NCI-H187 treated with DMSO at 0.1 percent for 48 hours (cell line): ENCODE measurements around the gene ZBED1.
"Not testable (repeated sequence)": the region's sequence is repeated elsewhere in the genome, so short reads cannot be mapped to it uniquely, and the experiment has no call there.

Experiments used
- DNase-seq: peaks from one replicate; lab custom pipeline; 2025; lab: John Stamatoyannopoulos, UW

ZBED1 gene

GRCh38 chrX:2519638-2520037 lies 18.9 kb upstream of the ZBED1 start:
- DNase-seq = not testable (repeated sequence)

DNA sequence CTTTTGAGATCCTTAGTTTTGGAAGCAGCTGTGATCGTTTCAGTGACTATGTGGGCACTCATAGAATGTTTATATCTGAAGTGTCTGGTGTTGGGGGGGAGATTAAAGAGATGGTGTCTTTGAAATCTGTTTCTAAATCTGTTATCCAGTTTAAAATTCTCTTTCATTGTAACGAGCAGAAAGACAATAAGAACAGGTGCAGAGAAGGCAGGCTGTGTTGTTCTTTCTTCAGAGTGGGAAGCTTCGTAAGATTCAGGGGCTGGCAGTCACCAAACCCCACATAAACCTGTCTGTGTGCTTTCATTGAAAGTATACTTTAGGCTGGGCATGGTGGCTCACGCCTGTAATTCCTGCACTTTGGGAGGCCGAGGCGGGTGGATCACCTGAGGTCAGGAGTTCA lies 16.3 kb upstream of the ZBED1 start:
- DNase-seq = no peak

DNA sequence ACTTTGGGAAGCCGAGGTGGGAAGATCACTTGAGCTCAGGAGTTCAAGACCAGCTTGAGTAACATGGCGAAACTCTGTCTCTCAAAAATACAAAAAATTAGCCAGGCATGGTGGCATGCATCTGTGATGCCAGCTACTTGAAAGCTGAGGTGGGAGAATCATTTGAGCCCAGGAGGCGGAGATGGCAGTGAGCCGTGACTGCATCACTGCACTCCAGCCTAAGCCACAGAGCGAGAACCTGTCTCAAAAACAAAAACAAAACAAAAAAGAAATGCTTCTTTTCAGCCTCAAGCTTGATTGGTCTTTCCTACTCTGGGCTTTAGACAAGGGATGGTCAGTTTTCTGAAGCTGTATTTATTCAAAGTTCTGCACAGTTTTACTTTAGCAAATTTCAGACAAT lies 15.8 kb upstream of the ZBED1 start:
- no peak for DNase-seq

DNA sequence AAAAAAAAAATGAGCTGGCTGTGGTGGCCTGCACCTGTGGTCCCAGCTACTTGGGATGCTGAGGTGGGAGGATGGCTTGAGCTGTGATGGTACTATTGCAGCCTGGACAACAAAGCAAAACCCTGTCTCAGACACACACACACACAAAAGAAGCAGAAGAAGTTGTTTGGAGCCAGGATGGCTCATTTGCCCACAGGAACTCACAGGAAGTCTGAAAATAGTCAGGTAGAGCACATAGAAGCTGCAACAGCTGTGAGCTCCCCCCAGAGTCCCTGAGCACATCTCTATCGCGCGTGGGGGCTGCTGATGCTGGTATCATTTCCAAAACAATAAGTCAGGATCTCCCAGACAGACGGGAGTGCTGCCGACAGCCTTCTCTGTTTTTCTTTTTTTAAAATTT lies 13.4 kb upstream of the ZBED1 start:
- no peak for DNase-seq

GRCh38 chrX:2513121-2513664 lies 12.4 kb upstream of the ZBED1 start:
- DNase-seq = no peak

DNA sequence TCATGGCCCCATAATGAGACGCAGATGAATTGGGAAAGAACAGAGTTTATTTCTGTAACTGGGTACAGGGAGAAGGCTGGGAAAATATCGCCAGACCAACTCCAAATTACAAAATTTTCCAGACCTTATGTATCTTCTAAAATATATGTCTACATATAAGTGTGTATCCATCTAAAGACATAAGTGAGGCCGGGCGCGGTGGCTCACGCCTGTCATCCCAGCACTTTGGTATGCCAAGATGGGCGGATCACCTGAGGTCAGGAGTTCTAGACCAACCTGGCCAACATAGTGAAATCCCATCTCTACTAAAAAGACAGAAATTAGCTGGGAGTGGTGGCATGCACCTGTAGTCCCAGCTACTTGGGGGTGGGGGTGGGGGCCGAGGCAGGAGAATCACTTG lies 11.7 kb upstream of the ZBED1 start:
- DNase-seq = no peak

- no peak for DNase-seq
Observed at GRCh38 chrX:2511326-2511725, 10.6 kb upstream of the ZBED1 start.

DNA sequence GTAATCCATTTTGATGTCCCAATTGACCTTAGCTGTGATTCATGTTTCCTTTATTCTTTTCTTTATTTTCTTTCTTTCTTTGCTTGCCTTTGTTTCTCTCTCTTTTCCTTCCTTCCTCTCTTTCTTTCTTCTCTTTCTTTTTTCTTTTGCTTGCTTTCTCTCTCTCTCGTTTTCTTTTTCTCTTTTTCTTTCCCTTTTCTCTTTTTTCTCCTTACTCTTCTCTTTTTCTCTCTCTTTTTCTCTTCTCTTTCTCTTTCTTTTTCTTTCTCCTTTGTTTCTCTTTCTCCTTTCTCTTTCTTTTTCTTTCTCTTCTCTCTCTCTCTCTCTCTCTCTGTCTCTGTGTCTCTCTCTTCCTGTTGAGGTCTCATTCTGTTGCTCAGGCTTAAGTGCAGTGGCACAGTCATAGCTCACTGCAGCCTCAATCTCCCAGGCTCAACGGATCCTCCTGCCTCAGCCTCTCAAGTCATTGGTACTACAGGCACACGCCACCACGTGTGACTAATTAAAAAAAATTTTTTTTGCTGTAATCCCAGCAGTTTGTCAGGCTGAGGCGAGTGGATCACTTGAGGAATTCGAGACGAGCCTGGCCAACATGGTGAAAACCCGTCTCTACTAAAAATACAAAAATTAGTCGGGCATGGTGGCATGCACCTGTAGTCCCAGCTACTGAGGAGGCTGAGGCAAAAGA lies 8.0 kb upstream of the ZBED1 start:
- DNase-seq = no peak

DNA sequence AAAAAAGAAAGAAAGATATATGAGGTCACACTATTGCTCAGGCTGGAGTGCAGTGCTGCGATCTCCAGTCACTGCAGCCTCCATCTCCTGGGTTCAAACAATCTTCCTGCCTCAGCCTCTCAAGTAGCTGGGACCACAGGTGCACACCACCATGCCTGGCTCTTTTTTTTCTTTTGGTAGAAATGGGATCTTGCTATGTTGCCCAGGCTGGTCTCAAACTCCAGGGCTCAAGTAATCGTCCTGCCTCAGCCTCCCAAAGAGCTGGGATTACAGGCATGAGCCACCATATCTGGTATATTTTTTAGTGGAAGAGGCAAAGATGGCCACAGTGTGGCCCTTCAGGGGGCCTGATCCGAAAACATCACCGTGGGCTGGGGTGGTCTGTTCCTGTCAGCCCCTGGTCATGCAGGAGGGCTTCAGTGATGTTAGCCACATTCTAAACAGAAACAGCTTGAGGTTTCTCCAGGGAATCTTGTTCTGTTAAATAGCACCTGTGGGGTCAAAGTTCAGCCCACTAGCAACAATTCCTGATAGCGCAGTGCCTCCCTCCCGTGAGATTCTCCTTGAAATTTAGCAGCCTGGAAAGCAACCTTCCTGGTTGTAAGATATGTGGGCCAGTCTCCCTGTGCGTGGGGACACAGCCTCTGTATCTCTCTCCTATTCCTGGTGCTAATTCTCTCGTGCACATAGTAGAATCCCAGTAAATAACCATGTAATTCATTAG lies 7.3 kb upstream of the ZBED1 start:
- no peak for DNase-seq

DNA sequence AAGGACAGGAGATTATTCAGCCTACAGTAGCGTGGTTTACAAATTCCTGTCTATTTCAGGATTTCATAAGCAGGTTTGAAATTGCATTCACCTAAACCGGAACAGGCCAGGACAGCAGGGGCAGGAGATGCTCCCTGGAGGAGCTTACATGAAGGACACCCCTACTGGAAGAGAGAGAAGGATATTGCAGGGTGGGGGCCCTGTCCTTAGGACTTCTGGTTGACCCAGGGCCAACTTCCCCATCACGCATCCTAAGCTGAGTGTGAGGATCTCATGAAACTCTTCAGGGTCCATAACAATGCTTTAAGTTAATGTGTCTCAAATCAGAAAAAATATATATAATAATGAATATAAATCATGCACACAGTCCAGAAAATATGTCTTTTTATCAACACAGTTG lies 6.4 kb upstream of the ZBED1 start:
- DNase-seq = no peak

DNA sequence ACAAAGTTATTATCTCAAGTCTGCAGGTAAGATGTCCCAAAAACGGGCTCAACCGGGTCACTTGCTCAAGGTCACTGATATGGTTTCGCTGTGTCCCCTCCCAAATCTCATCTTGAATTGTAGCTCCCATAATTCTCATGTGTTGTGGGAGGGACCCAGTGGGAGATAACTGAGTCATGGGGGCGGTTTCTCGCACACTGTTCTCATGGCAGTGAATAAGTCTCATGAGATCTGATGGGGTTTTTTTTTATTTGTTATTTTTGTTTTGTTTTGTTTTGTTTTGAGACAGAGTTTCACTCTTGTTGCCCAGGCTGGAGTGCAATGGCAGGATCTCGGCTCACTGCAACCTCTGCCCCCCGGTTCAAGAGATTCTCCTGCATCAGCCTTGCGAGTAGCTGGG lies 4.6 kb upstream of the ZBED1 start:
- not testable (repeated sequence) for DNase-seq

DNA sequence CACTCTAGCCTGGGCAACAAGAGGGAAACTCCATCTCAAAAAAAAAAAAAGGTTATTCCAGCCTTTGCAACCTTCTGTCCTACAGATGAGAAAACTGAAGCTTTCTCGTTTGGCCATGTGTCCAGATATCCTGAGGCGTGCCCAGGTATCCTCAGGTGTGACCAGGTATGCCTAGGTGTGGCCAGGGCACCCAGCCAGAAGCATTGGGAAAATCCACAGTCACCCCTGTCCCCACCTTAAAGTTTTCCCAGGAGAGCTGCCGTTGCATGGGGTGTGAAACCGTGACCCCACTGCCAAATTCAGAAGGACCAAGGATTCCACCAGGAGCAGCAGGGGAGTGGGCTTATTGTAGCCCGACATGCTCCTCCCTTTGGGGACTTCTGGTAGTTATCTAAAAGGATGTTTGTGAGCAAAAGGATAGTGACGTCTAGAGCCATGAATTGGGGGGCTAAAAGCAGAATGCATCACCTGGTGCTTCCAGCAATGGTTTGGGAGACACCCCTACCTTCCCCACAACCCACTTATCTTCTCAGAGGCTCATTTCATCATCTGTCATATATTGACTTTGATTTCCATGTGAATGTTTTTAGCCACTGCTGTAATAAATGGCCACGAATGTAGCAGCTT lies 4.0 kb upstream of the ZBED1 start:
- no peak for DNase-seq

DNA sequence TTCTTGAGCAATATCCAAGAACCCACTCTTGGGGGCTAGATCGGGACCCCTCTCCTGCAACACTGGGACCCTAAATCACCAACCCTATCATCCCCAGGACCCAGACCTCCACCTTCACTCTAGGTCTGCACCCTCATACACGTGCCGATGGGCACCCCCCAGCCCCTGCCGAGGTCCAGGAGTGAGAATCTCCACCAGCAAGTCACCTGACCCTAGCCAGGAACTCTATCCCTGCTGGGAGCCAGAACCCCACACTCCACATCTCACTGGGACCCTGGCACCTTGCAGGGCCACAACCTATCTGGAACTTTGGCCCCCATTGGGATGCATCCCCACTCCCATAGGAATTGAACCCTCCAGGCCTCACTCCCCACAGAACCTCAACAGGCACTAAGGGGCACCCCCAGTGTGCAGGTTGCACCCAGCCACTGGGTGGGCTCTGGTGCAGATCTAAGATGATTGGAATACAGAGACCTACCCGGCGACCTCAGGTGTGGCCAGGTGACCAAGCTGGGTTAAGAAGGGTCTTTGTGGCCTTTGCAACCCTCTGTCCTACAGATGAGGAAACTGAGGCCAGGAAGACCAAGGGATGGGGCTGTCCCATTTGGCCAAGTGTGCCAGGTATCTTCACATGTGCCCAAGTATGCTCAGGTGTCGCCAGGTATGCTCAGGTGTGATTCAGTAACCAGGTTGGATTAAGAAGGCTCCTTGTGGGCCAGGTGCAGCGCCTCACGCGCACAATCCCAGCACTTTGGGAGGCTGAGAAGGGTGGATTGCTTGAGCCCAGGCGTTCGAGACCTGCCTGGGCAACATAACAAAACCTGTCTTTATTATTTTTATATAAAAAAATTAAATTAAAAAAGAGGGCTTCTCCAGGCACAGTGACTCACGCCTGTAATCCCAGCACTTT lies 3.1 kb upstream of the ZBED1 start:
- DNase-seq = no peak

- no peak for DNase-seq
Observed at GRCh38 chrX:2502668-2503519, 2.1 kb upstream of the ZBED1 start.

GRCh38 chrX:2502120-2502667 lies 1.4 kb upstream of the ZBED1 start:
- no peak for DNase-seq

GRCh38 chrX:2501559-2502102 lies 855 bp upstream of the ZBED1 start:
- no peak for DNase-seq

DNA sequence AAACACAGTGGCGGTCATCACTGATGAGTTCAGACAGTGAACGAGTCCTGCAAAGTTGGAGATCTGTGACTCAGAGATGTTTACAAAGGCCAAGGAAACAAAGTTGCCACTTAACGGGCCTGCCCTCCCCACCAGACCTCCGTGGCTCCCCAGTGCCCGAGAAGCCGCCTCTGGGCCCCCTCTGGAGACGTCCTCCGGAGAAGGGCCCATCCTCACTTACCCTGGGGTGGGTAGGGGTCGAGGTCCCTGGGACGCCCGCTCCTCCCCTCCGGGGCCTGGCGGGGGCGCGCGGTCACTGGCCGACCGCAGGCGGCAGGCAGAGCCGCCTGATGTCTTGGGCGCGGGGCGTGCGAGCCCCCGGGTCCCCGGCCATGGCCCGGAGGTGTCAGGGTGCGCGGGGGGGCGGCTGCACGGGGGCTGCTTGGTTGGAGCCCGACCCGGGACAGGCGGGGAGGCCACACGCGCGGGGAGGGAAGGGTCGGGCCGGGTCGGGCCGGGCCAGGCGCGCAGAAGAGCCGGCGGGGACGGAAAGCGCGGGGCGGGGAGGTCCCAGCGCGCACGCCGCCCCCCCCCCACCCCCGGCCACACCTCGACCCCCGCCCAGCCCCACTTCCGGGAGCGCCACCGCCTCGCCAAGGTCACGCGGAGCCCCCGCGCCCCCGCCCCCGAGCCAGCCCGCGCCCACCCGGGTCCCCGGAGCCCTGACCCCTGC lies 529 bp downstream of the ZBED1 start:
- no peak for DNase-seq

DNA sequence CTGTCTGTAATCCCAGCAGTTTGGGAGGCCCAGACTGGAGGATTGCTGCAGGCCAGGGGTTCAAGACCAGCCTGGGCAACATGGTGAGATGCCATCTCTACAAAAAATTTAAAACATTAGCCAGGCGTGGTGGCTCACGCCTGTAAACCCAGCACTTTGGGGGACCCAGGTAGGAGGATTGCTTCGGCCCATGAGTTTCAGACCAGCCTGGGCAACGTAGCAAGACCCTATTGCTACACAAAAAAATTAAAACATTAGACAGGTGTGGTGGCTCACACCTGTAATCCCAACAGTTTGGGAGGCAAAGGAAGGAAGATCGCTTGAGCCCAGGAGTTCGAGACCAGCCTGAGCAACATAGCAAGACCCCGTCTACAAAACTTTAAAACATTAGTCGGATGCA lies 1.3 kb downstream of the ZBED1 start:
- no peak for DNase-seq

DNA sequence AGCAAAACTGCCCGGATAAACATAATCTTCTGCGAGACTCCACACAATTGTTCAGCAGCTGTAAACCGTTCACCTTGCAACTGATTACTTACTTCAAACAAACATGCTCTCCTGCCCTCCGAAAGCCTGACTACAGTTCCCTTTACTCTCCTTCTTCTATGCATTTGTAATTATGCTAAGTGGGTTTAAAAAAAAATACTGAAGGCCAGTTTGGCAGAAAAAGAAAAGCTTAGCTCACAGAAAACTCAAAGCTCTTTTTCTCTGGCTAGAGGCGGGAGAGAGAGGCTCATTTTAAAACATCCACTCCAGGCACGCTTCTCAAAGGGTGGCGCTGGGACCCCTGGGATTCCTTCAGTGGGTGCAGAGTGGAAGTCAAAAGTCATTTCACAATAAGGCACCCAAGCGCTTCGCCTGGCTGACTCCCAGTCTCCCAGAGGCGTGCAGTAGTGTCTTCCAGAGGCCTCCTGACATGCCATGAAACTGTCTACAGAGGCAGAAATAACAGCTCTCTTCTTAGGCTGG lies 1.9 kb downstream of the ZBED1 start:
- DNase-seq = no peak
